CD14-positive monocyte (primary cell): Measurements from ENCODE around the gene DOCK10. TPM values are rescaled to one million over a fixed set of nuclear protein-coding genes. Genes with fewer than 3 reads are reported as not detected.
A peak's percentile ranks its signal among the peaks of the same experiment; 100 is the strongest.

Source experiments
- DNase-seq, 3 donors: peaks; one replicate each; pipeline ENCODE4 v3.0.0-alpha.2; 2011 to 2022
- H2AFZ ChIP-seq: 2 replicates; pipeline ENCODE4 v1.6.0; 2012; ENCODE audit warnings: mild to moderate bottlenecking, low read depth, low read length, inconsistent platforms; ENCODE audit not compliant: insufficient read depth, poor library complexity, severe bottlenecking
- H3K27ac ChIP-seq, 2 donors: 1 replicate in 1 of 2; 2 replicates in 1 of 2; pipeline ENCODE4 v1.5.1; 2012 to 2013; ENCODE audit warnings: low read length in 2 of 2, control low read depth in 1 of 2, inconsistent platforms in 1 of 2, low read depth in 1 of 2, mild to moderate bottlenecking in 1 of 2
- H3K27me3 ChIP-seq, 2 donors: one replicate each; pipeline versions ENCODE4 v1.6.0 to v1.6.1; 2011 to 2013; ENCODE audit warnings: low read length in 2 of 2; ENCODE audit not compliant: control insufficient read depth in 2 of 2, insufficient read depth in 2 of 2
- H3K36me3 ChIP-seq, 2 donors: replicated peaks in 1 of 2; 1 replicate in 1 of 2; 2 replicates in 1 of 2; pipeline versions ENCODE4 v1.5.1 to v1.6.1; 2012 to 2013; ENCODE audit warnings: low read length in 2 of 2, control low read depth in 1 of 2, inconsistent platforms in 1 of 2, mild to moderate bottlenecking in 1 of 2; ENCODE audit not compliant: insufficient read depth in 2 of 2, control insufficient read depth in 1 of 2
- H3K4me1 ChIP-seq, 2 donors: 1 replicate in 1 of 2; 2 replicates in 1 of 2; pipeline versions ENCODE4 v1.5.1 to v1.6.1; 2012 to 2013; ENCODE audit warnings: low read length in 2 of 2, control low read depth in 1 of 2, inconsistent platforms in 1 of 2, mild to moderate bottlenecking in 1 of 2, moderate library complexity in 1 of 2; ENCODE audit not compliant: insufficient read depth in 2 of 2, control insufficient read depth in 1 of 2
- H3K4me2 ChIP-seq: replicated peaks from 2 replicates; pipeline ENCODE3; 2012; ENCODE audit warnings: low read length, moderate library complexity, mild to moderate bottlenecking; ENCODE audit not compliant: poor library complexity, severe bottlenecking; ENCODE audit errors: extremely low read depth
- H3K4me3 ChIP-seq, 3 experiments: fragments of 200-600 bp in 1 of 3; sonication (generic) in 1 of 3; replicated peaks in 1 of 3; 1 replicate in 2 of 3; 2 replicates in 1 of 3; pipeline ENCODE4 v1.5.1; 2011 to 2013; ENCODE audit warnings: low read length in 3 of 3, mild to moderate bottlenecking in 3 of 3, control low read depth in 2 of 3, low read depth in 2 of 3, inconsistent platforms in 1 of 3, moderate library complexity in 1 of 3
- H3K79me2 ChIP-seq: 2 replicates; pipeline ENCODE4 v1.6.0; 2012; ENCODE audit warnings: mild to moderate bottlenecking, control low read depth, inconsistent platforms, low read length, moderate library complexity; ENCODE audit not compliant: insufficient read depth
- H3K9ac ChIP-seq: 2 replicates; pipeline ENCODE4 v1.6.0; 2017; ENCODE audit warnings: low read length, mild to moderate bottlenecking; ENCODE audit not compliant: insufficient read depth, poor library complexity, severe bottlenecking
- H3K9me3 ChIP-seq, 2 donors: replicated peaks in 1 of 2; 1 replicate in 1 of 2; 2 replicates in 1 of 2; pipeline versions ENCODE4 v1.5.1 to v1.6.1; 2012 to 2013; ENCODE audit warnings: low read length in 2 of 2, control low read depth in 1 of 2; ENCODE audit not compliant: control insufficient read depth in 1 of 2, insufficient read depth in 1 of 2
- H4K20me1 ChIP-seq: 2 replicates; pipeline ENCODE4 v1.6.0; 2012; ENCODE audit warnings: mild to moderate bottlenecking, low read length, control low read depth, moderate library complexity; ENCODE audit not compliant: insufficient read depth
- H3K27ac Mint-ChIP-seq, 7 donors: one replicate each; pipeline ENCODE4 v1.8.0; 2020; ENCODE audit warnings: mild to moderate bottlenecking in 7 of 7, mixed read lengths in 7 of 7, moderate library complexity in 6 of 7, inconsistent platforms in 2 of 7
- H3K27me3 Mint-ChIP-seq, 3 donors: one replicate each; pipeline ENCODE4 v1.8.0; 2021 to 2022; ENCODE audit warnings: low read depth in 3 of 3, mild to moderate bottlenecking in 3 of 3, mixed read lengths in 3 of 3, moderate library complexity in 3 of 3, inconsistent platforms in 1 of 3
- H3K36me3 Mint-ChIP-seq, 2 donors: one replicate each; pipeline ENCODE4 v1.8.0; 2020; ENCODE audit warnings: mixed read lengths in 2 of 2, inconsistent platforms in 1 of 2, mild to moderate bottlenecking in 1 of 2
- H3K4me1 Mint-ChIP-seq: one replicate; pipeline ENCODE4 v1.8.0; 2020; ENCODE audit warnings: mild to moderate bottlenecking, mixed read lengths
- H3K4me3 Mint-ChIP-seq, 2 donors: one replicate each; pipeline ENCODE4 v1.8.0; 2020; ENCODE audit warnings: mild to moderate bottlenecking in 2 of 2, mixed read lengths in 2 of 2, moderate library complexity in 1 of 2
- H3K9me3 Mint-ChIP-seq, 7 donors: one replicate each; pipeline ENCODE4 v1.8.0; 2020 to 2022; ENCODE audit warnings: mixed read lengths in 7 of 7, mild to moderate bottlenecking in 6 of 7, moderate library complexity in 6 of 7, inconsistent platforms in 2 of 7
- CTCF ChIP-seq: fragments of 200-600 bp; IDR thresholded peaks from one replicate; pipeline ENCODE4 v1.8.0; 2022; ENCODE audit warnings: antibody characterized with exemption, mild to moderate bottlenecking
- WGBS: methylation state at CpG from one replicate; pipeline ENCODE4 v1.1.5; 2013; ENCODE audit warnings: missing lambda C conversion rate; ENCODE audit not compliant: insufficient coverage; 5-methylcytosine and 5-hydroxymethylcytosine counted together
- intact Hi-C, 2 donors: fragments of 100-400 bp; cut with micrococcal nuclease; formaldehyde crosslinking; loops; one replicate each; pipeline versions ENCODE4 v1.15.0 to v1.15.1; 2023
- polyA plus RNA-seq, 3 donors: library from polyadenylated mRNA; depleted of rRNA in 1 of 3; unstranded in 2 of 3; stranded (reverse) in 1 of 3; fragments of 300-500 nt in 2 of 3; fragments of >200 nt in 1 of 3; fragmentation: Illumina TruSeq in 2 of 3; gene quantifications; 1 replicate in 2 of 3; 2 replicates in 1 of 3; pipeline ENCODE4 v1.2.3, GENCODE V29; 2012 to 2021

Gene DOCK10
- polyA plus RNA-seq, 3 donors, result 9.5 to 30.9 (median 16.5) TPM

DNA sequence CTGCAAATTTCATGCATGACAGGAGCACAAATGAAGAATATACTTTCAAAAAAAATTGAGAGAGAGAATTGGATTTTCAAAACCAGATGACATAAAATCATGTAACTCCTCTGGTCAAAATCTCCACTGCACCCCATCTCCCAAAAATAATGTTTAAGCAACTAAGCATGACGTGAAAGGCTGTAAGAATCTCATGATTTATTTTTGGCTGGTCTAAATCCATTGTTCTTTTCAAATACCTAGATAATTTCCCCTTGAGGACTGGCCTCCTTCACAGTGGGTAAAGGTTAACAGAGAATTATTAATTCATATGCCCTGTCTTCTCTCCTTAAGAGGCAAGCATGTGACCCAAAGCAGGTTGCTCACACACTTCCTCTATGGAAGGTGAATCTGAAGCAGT, 224.6 kb downstream of the DOCK10 start:
- no peaks in the 10 kb centered on the region for H3K79me2 ChIP-seq
- Mint-ChIP-seq H3K4me3 (no peak overlapping the region), H3K4me1 (no peaks in the 10 kb centered on the region), H3K27me3 (no peaks in the 10 kb centered on the region), H3K9me3 (peaks cover 0 to 6% (median 3%) of the 10 kb centered on the region in 7 donors), H3K27ac (peak overlapping the region in 1 of 7 donors; percentile 51), H3K36me3 (peaks cover 58 to 88% of the 10 kb centered on the region in 2 donors)
- H3K27ac ChIP-seq, result no peak overlapping the region
- H3K36me3 ChIP-seq, result peaks cover 56 to 93% of the 10 kb centered on the region in 2 donors
- H3K4me2 ChIP-seq, result no peak overlapping the region
- TF ChIP-seq CTCF, result no peak
- H3K9me3 ChIP-seq, result no peaks in the 10 kb centered on the region
- H3K9ac ChIP-seq, result no peak overlapping the region
- intact Hi-C loops, result no loop called here
- DNase-seq, result no peak
- no peaks in the 10 kb centered on the region for H3K4me1 ChIP-seq
- no peaks in the 10 kb centered on the region for H3K27me3 ChIP-seq
- H2AFZ ChIP-seq, result no peak overlapping the region
- WGBS, result no CpG with 5 or more reads among the region's 1 CpG
- H3K4me3 ChIP-seq, result no peak overlapping the region
- no peaks in the 10 kb centered on the region for H4K20me1 ChIP-seq

- no CpG with 5 or more reads among the region's 4 CpGs for WGBS
- H3K79me2 ChIP-seq, result no peaks in the 10 kb centered on the region
- no peak for DNase-seq
- intact Hi-C loops, result no loop called here
- peaks cover 47 to 85% of the 10 kb centered on the region in 2 donors for H3K36me3 ChIP-seq
- no peak overlapping the region for H3K27ac ChIP-seq
- no peak overlapping the region for H2AFZ ChIP-seq
- Mint-ChIP-seq H3K27ac (no peak overlapping the region), H3K4me3 (no peak overlapping the region), H3K36me3 (peaks cover 54 to 86% of the 10 kb centered on the region in 2 donors), H3K27me3 (no peaks in the 10 kb centered on the region), H3K4me1 (no peaks in the 10 kb centered on the region), H3K9me3 (peaks cover 0 to 6% (median 3%) of the 10 kb centered on the region in 7 donors)
- H3K4me2 ChIP-seq, result no peak overlapping the region
- H3K4me3 ChIP-seq, result no peak overlapping the region
- no peaks in the 10 kb centered on the region for H4K20me1 ChIP-seq
- no peak overlapping the region for H3K9ac ChIP-seq
- no peak for TF ChIP-seq CTCF
- no peaks in the 10 kb centered on the region for H3K27me3 ChIP-seq
- H3K9me3 ChIP-seq, result no peaks in the 10 kb centered on the region
- H3K4me1 ChIP-seq, result no peaks in the 10 kb centered on the region
These were observed 225.5 kb downstream of the DOCK10 start for GRCh38 chr2:224816816-224817215.
